C4-2B (cell line): ENCODE measurements around the gene AIG1.

ENCODE experiments used
- H3K27ac ChIP-seq: fragments of 450-650 bp; 2 replicates; pipeline ENCODE4 v1.5.1; 2017
- ZFX ChIP-seq: fragments of 450-650 bp; IDR thresholded peaks from 2 replicates; pipeline ENCODE4 v1.6.1; 2017
- TF ChIP-seq, protein P1 (sequence below): fragments of 450-650 bp; conservative IDR thresholded peaks from 2 replicates; pipeline ENCODE4 v1.5.1; 2017; ENCODE audit warnings: mild to moderate bottlenecking

AIG1 gene

DNA sequence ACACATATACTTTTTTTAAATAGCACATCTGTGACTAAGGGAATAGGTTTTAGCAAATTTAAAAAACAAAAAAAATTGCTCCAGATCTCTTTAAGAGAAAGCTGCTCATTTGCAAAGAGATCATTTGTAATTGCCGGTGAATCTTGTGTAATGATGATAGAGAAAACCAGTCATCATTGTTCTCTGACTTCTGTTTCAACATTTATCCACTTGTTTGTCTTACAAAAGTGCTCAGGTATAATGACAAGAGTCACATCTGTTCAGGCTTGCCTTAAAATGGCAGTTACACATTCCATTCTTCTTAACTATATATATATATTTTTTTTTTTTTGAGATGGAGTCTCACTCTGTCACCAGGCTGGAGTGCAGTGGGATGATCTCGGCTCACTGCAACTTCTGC is 165.2 kb downstream of the AIG1 start:
- no peak overlapping the region for H3K27ac ChIP-seq
- TF ChIP-seq ZFX: no peak
- TF ChIP-seq, protein P1, sequence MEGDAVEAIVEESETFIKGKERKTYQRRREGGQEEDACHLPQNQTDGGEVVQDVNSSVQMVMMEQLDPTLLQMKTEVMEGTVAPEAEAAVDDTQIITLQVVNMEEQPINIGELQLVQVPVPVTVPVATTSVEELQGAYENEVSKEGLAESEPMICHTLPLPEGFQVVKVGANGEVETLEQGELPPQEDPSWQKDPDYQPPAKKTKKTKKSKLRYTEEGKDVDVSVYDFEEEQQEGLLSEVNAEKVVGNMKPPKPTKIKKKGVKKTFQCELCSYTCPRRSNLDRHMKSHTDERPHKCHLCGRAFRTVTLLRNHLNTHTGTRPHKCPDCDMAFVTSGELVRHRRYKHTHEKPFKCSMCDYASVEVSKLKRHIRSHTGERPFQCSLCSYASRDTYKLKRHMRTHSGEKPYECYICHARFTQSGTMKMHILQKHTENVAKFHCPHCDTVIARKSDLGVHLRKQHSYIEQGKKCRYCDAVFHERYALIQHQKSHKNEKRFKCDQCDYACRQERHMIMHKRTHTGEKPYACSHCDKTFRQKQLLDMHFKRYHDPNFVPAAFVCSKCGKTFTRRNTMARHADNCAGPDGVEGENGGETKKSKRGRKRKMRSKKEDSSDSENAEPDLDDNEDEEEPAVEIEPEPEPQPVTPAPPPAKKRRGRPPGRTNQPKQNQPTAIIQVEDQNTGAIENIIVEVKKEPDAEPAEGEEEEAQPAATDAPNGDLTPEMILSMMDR: no peak

DNA sequence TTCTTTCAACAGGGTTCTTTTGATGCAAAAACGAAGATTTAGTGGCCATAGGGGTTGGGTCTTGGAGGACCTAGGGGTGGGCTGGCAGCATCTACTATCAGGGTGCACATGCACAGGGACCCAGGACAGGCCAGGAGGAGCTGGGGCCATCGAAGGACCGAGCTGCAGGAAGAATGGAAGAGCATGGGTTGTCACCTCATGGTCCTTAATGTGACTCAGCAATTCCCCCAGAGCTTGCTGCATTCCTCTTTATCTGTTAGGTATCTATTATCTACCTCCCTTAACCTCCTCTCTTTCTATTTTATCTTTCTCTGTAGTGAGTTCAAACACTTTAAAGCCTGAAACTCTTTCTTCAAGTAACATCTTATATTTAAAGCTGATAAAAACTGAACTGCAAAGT is 167.0 kb downstream of the AIG1 start:
- H3K27ac ChIP-seq: no peak overlapping the region
- TF ChIP-seq, protein P1: no peak
- no peak for TF ChIP-seq ZFX

DNA sequence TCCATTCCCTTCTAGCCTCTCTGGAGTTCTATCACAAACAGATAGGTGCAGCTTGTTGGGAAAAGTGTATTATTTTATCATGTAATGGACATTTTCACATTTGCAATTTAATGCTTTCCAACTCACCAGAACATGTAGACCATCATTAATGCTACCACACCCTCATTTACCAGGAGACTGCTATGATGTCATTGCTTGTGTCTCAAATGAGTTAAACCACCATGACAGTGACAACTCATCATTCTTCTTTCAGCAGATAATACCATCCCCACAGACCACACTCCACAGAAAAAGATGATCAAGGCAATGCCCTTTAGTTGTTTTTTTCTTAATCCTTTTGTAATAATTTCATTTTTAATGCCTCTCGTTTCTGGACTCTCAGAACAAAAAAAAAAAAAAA is 168.7 kb downstream of the AIG1 start:
- TF ChIP-seq, protein P1: no peak
- TF ChIP-seq ZFX: no peak
- no peak overlapping the region for H3K27ac ChIP-seq

DNA sequence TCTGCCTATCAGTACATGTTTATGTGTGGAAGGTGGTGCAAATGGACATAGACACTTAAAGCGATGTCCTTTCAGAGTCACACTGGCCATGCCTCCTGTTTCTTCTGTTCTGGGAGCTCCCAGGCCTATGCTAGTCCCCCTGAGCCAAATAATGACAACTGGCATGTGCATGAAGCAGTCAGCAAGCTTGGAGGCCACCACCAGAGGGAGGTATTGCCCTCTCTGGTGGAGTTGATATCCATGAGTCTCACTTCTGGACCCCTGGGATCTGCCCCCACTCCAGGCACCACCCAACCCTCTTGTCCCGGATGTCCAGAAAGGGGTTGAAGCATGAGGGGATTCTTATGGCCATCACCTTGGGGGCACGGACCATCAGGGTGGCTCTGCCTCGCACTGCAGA is 172.2 kb downstream of the AIG1 start:
- TF ChIP-seq, protein P1: peak; percentile 64
- no peak for TF ChIP-seq ZFX
- no peak overlapping the region for H3K27ac ChIP-seq

DNA sequence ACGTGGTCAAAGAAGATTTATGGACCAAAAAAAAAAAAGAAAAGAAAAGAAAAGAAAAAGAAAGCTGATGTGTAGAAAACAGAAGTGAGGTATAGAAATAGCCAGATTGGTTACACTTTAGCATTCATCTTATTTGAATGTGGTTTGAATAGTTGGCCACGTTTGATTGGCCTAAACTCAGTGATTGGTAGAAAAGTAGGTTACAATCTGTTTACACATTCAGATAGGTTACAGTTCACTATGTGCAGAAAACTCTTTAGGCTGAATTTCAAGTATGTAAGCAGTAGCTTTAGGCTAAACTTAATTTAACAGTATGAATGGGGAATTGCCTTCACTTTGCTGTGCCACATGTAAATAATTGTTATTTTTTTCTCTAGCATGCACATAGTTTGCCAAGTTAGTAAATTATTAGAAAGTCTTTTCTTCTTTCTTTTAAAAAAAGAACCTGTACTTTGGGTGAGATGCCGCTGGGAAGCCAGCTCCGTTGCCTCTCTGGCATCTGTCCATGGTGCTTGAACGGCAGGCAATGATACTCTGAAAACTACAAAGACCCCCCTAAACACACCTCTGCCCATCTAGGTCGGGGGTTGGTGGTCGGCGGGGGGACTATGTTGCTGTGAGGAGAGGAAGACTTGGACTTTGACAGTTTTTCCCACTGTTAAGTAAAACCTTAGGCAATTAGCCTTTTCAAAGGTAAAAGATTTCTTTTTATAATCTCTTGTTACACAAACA is 173.0 kb downstream of the AIG1 start:
- H3K27ac ChIP-seq: no peak overlapping the region

DNA sequence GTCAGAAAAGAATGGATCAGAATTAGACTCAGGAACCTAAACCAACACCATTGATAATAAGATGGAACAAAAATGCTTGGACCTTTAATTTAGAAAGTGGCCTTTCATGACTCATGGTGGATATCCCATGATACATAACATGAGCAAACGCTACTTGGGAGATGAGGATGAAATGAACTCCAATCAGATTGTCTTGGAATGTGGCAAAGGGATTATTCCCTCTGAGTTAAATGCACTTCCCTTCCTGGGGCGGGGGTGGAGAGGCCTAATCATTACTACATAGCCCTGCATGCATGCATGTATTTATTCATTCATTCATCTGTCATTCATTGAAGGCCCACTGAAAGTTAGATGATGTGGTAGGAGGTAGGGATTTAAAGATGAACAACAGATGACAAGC is 174.0 kb downstream of the AIG1 start:
- no peak overlapping the region for H3K27ac ChIP-seq

More for the DNA sequence above, 173.0 kb downstream of the AIG1 start:
- TF ChIP-seq ZFX: no peak
- TF ChIP-seq, protein P1: no peak

DNA sequence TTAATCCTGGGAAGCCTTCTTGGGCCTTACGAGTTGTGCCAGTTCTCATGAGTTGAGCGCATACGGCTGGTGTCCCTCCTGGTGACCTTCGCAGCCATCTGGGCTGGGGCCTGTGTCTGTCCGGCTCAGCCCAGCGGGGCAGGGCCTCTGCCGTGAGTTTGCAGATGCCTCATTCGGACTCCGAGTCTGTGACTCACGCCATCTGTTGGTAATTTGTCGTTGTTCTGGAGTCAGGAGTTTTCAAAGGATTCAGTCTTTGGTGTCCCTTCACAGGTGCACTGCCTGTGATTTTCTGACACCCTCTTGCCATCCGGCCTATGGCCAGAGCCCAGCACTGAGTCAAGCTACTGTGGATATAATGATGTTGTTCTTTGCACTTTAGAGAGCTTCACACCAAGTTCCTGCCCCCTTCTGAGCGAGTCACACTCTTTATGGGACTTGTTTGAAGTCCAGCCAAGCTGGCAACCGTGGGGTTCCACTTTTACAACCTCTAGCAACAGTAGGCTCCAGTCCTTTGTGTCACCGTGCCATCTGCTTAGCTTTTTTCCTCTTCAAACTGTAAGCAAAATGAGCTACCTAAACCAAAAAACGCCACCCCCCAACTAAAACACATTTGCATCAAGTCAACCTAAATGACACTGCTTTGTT is 175.6 kb downstream of the AIG1 start:
- TF ChIP-seq, protein P1: no peak
- TF ChIP-seq ZFX: no peak
- H3K27ac ChIP-seq: no peak overlapping the region

More for the DNA sequence above, 174.0 kb downstream of the AIG1 start:
- TF ChIP-seq ZFX: no peak
- TF ChIP-seq, protein P1: no peak
